NCI-H187 (cell line): ENCODE data around the gene JADE2.
"Not testable (repeated sequence)": the region's sequence is repeated elsewhere in the genome, so short reads cannot be mapped to it uniquely, and the experiment has no call there.

ENCODE experiments used
- DNase-seq, 2 experiments: peaks; one replicate each; lab custom pipeline; 2025; lab: John Stamatoyannopoulos, UW

Gene JADE2

GRCh38 chr5:134508521-134509195 lies 16.8 kb upstream of the JADE2 start:
- no peak for DNase-seq

- no peak for DNase-seq
These were observed 16.0 kb upstream of the JADE2 start for GRCh38 chr5:134509308-134510040.

- no peak for DNase-seq
These were observed 14.3 kb upstream of the JADE2 start for GRCh38 chr5:134510970-134511795.

- no peak for DNase-seq
These were observed 13.4 kb upstream of the JADE2 start for GRCh38 chr5:134511796-134512660.

GRCh38 chr5:134512661-134512999 lies 12.8 kb upstream of the JADE2 start:
- DNase-seq: no peak

- DNase-seq: no peak
These were observed 9.7 kb upstream of the JADE2 start for GRCh38 chr5:134515801-134516200.

- DNase-seq: not testable (repeated sequence)
These were observed 8.5 kb upstream of the JADE2 start for GRCh38 chr5:134516984-134517383.

- no peak for DNase-seq
These were observed 7.9 kb upstream of the JADE2 start for GRCh38 chr5:134517553-134517952.

- no peak for DNase-seq
These were observed 5.5 kb upstream of the JADE2 start for GRCh38 chr5:134519989-134520388.

GRCh38 chr5:134521841-134522240 lies 3.6 kb upstream of the JADE2 start:
- DNase-seq: no peak

- DNase-seq: no peak
These were observed 1.8 kb upstream of the JADE2 start for GRCh38 chr5:134523543-134524271.

- DNase-seq: peak; percentile 40 to 42
These were observed 1.1 kb upstream of the JADE2 start for GRCh38 chr5:134524272-134524825.

GRCh38 chr5:134525683-134526482 lies 413 bp downstream of the JADE2 start:
- peak; percentile 32 to 40 for DNase-seq

GRCh38 chr5:134526483-134527155 lies 1.1 kb downstream of the JADE2 start:
- peak; percentile 69 to 74 for DNase-seq

GRCh38 chr5:134527156-134527960 lies 1.9 kb downstream of the JADE2 start:
- DNase-seq: peak; percentile 64 to 83

- no peak for DNase-seq
These were observed 2.5 kb downstream of the JADE2 start for GRCh38 chr5:134527961-134528424.

GRCh38 chr5:134528556-134528955 lies 3.1 kb downstream of the JADE2 start:
- DNase-seq: no peak

GRCh38 chr5:134529460-134529859 lies 4.0 kb downstream of the JADE2 start:
- no peak for DNase-seq
